Omental fat pad (tissue), 4 donors: ENCODE data around the gene NMNAT2. TPM values are rescaled to one million over a fixed set of nuclear protein-coding genes. Genes with fewer than 3 reads are reported as not detected.

Source experiments
- ATAC-seq: fragments of 150-250 bp; one replicate; pipeline ENCODE4 v1.9.1; 2016; ENCODE audit warnings: mild to moderate bottlenecking, moderate library complexity; ENCODE audit not compliant: low FRiP score
- DNase-seq: peaks from one replicate; pipeline ENCODE4 v3.0.0-alpha.2; 2019; ENCODE audit warnings: low spot score
- total RNA-seq, 4 donors: library from RNA; depleted of rRNA; stranded (reverse); fragments of >200 nt; gene quantifications; one replicate each; pipeline ENCODE4 v1.1.0, GENCODE V29; 2016
- TF ChIP-seq, protein P1 (sequence below), 3 donors: fragments of 450-650 bp; IDR thresholded peaks; one replicate each; pipeline ENCODE4 v1.5.1; 2016 to 2017; ENCODE audit warnings: antibody characterized with exemption in 3 of 3, mild to moderate bottlenecking in 3 of 3, moderate library complexity in 2 of 3

Gene NMNAT2
- total RNA-seq, 4 donors from 2014 or later: 0.84 to 11.3 (median 5.2) TPM

DNA sequence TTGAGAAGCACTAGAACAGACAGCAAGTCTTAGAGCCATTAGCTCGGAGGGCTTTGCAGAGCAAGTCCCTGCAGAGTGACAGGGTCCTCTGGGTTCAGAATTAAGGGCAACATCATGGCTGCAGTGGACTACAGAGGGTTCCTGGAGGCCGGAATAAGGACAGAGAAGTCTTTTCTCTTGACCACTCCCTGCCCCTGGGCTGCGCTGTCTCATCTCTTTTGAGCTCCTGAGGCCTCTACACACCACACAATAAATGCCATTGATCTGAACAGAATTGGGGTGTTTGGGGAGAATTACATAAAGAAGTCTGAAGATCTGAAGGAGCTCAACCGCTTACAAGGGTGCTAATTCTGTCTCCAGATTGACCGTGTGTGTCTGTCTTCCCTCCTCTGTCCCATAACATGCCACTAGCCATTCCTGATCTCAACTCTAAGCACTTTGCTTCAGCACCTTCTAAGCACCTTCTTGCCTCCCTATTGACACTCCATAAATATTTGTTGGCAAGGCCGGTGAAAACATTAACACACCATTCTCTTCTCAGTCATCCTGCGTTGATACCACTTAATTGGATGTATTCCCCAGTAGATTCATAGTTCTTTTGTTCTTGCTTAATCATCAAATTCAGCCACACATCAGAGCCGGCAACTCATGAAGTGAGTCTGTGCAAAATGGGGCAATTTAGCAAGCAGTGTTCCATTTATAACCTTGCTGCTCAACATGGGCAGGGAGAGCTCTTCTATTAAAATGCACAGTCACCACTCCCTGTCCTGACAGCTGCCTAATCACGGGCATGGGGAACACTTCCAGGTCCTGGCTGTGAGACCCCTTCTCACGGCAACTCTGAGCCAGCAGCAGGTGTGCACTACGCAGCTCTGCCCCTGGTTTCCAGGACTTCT, 49.7 kb downstream of the NMNAT2 start:
- ATAC-seq (no peak), DNase-seq (no peak)
- TF ChIP-seq, protein P1, sequence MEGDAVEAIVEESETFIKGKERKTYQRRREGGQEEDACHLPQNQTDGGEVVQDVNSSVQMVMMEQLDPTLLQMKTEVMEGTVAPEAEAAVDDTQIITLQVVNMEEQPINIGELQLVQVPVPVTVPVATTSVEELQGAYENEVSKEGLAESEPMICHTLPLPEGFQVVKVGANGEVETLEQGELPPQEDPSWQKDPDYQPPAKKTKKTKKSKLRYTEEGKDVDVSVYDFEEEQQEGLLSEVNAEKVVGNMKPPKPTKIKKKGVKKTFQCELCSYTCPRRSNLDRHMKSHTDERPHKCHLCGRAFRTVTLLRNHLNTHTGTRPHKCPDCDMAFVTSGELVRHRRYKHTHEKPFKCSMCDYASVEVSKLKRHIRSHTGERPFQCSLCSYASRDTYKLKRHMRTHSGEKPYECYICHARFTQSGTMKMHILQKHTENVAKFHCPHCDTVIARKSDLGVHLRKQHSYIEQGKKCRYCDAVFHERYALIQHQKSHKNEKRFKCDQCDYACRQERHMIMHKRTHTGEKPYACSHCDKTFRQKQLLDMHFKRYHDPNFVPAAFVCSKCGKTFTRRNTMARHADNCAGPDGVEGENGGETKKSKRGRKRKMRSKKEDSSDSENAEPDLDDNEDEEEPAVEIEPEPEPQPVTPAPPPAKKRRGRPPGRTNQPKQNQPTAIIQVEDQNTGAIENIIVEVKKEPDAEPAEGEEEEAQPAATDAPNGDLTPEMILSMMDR (IDR thresholded peaks at IDR 0.05): no peak

DNA sequence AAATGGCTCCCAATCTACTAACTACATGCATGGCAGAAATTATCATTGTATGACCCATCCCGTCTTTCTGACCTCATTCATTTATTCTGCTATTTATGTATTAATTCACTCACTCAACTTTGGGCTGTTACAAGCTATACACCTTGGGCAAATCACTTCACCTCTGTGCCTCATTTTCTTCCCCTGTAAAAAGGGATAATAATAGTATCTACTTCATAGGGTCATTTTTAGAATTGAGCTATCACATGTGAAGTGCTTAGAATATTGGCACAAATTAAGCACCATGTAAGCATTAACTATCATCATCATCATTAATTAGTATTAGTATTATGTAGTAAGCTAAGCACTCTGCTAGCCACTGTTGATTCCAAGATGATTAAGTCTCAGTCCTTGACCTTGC, 52.1 kb downstream of the NMNAT2 start:
- ATAC-seq (no peak), DNase-seq (no peak)
- TF ChIP-seq, protein P1 (IDR thresholded peaks at IDR 0.05): no peak

DNA sequence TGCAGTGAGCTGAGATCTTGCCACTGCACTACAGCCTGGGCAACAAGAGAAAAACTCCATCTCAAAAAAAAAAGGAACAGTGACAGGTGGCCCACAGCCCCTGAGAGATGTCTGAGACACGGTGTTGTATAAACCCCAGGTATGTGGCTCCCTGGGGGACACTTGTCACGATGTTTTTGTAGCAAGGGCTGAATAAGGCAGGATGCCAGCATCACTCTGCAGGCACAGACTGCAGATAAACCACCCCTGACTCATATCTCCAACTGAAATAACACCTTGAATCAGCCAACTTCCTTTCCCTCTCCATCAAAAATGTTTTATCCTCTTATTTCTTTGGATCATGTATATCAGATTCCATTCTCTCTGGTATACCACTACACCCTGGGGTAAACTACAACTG, 52.5 kb downstream of the NMNAT2 start:
- ATAC-seq (no peak), DNase-seq (no peak)
- TF ChIP-seq, protein P1 (IDR thresholded peaks at IDR 0.05): no peak

DNA sequence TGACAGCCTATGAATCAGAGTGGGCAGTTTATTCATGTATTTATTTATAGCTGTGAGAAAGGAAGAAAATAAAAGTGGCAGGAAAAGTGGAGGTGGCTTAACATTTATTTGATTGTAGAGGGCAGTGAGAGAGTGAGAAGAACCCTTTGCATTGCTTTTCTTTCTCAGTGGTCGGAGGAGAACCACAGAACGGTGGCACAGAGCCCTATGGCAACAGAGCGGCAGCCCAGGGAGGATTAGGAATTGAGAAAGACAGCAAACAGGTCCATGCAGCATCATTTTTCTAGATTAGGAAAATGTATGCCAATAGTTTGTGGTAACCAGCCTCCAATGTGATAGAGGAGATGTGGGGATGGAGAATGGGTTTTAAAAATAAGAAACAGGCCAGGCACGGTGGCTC, 53.1 kb downstream of the NMNAT2 start:
- TF ChIP-seq, protein P1 (IDR thresholded peaks at IDR 0.05): no peak
- DNase-seq (no peak), ATAC-seq (no peak)

DNA sequence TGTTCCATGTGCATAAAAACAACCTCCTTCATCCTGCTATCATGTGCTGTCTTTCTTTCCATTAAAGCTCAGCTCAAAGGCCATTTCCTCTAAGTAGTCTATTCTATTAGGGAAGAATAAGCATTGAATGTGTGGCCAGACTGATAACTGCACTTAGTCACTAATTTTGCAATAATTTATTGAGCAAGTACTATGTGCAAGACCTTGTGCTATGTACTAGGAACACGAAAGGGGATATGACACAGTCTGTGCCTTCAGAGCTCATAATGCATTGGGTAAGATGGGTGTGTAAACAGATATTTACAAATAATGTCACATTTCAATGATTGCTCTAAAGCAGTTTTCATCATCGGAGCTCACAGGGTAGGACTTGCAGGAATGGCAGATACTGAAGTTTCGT, 54.2 kb downstream of the NMNAT2 start:
- TF ChIP-seq, protein P1 (IDR thresholded peaks at IDR 0.05): no peak
- DNase-seq (no peak), ATAC-seq (no peak)

DNA sequence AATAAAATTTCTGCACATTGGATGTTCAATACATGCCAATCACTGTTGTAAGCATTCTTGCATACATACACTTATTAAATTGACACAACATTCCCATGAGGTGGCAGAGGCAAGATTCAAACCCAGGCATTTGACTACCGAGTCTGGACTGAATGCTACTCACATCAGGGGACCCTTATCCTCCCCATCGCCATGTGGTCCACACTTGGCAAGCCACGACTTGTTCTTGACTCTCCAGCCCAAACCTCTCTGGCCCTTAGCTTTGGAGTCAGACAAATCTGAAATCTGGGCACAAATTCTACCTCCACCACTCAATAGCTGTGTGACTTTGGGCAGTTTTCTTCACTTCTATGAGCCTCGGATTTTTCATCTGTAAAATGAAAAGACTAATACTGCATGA, 57.1 kb downstream of the NMNAT2 start:
- no peak for DNase-seq
- TF ChIP-seq, protein P1 (IDR thresholded peaks at IDR 0.05): no peak
- ATAC-seq: no peak

DNA sequence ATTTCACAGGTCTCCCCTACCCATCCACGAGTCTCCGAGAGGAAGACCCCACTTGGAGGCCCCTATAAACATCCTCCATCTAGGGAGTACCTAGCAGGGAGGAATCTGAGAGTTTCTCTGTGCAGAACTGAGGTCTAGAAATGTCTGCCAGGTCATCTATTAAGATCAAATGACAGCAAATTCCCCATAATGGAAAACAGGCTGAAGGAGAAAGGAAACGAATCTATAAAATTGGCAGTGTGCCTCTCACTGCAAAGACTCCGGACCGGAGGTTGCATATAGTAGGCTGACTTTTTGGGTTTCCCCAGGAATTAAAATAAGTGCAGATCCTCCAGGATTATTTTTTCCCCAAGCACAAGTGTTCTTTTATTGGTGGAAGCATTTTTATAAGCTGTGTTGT, 57.7 kb downstream of the NMNAT2 start:
- TF ChIP-seq, protein P1 (IDR thresholded peaks at IDR 0.05): no peak
- DNase-seq: no peak
- no peak for ATAC-seq
